ENCODE results near the gene TMEM272. TPM values are rescaled to one million over a fixed set of nuclear protein-coding genes. Genes with fewer than 3 reads are reported as not detected.
A peak's percentile ranks its signal among the peaks of the same experiment; 100 is the strongest.

TMEM272 gene
- total and polyA plus RNA-seq, 2 donors (not counting 1 experiment from before 2014, with no cell fraction given), result not detected

DNA sequence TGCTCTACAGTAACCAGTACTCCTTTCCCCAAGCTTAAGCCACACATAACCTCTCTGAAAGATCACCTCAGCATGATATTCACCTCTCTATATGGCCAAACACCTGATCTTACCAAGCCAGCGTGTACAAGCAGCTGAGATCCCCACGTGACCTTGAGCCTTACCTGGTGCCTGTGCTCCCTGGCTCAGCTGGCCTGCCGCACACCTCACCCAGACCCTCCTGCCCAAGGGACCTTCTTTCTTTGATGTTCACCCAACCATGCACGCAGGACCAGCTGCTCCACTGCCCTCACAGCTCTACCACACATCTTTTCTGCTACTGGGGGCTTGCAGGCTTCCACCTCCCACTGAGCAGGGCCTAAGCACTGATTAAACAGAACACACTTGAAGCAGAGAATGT is 50.0 kb downstream of the TMEM272 start:
- no peak overlapping the region for H2AFZ ChIP-seq (ENCODE audit: insufficient read depth, low read depth, low read length, poor library complexity, severe bottlenecking)
- no peak overlapping the region for H3K27ac ChIP-seq (ENCODE audit: low read length in 2 of 2)
- DNase-seq (peak; percentile 29), ATAC-seq (ENCODE audit: low read depth) (no peak)
- ChIA-PET POLR2A (interaction anchor here (1.3 to 1.5 kb wide), 2 partner anchors 211 to 343 kb away, joined by 3 to 4 read pairs; partner anchors contain the start of gene WDFY2), CTCF (interaction anchor here (0.7 to 4.9 kb wide), 10 partner anchors 12 to 670 kb away, joined by 3 to 57 read pairs (median 4); partner anchors contain the start of gene INTS6)
- no peaks in the 10 kb centered on the region for H3K27me3 ChIP-seq (replicated peaks in 1 of 4; ENCODE audit: control extremely low read depth in 1 of 4, control insufficient read depth in 3 of 4, insufficient read depth in 4 of 4, low read length in 3 of 4)
- peaks cover 29% of the 10 kb centered on the region in 2 donors for H3K4me1 ChIP-seq (ENCODE audit: control insufficient read depth in 2 of 2, insufficient read depth in 2 of 2, low read length in 2 of 2)
- no peaks in the 10 kb centered on the region for H3K27me3 Mint-ChIP-seq
- peak overlapping the region; percentile 53 for H3K4me3 Mint-ChIP-seq
- WGBS (ENCODE audit: insufficient coverage), result 37% methylated on average over 3 of the region's 4 CpGs
- no peak overlapping the region for H3K4me3 ChIP-seq (ENCODE audit: control extremely low read depth in 1 of 5, extremely low read depth in 1 of 5, insufficient read depth in 1 of 5, low read depth in 2 of 5, low read length in 4 of 5)
- no peak for TF ChIP-seq EZH2 (IDR thresholded peaks at IDR 0.05; ENCODE audit: borderline replicate concordance, insufficient read depth, low read depth, low read length, poor library complexity, severe bottlenecking)
- TF ChIP-seq, protein P1, sequence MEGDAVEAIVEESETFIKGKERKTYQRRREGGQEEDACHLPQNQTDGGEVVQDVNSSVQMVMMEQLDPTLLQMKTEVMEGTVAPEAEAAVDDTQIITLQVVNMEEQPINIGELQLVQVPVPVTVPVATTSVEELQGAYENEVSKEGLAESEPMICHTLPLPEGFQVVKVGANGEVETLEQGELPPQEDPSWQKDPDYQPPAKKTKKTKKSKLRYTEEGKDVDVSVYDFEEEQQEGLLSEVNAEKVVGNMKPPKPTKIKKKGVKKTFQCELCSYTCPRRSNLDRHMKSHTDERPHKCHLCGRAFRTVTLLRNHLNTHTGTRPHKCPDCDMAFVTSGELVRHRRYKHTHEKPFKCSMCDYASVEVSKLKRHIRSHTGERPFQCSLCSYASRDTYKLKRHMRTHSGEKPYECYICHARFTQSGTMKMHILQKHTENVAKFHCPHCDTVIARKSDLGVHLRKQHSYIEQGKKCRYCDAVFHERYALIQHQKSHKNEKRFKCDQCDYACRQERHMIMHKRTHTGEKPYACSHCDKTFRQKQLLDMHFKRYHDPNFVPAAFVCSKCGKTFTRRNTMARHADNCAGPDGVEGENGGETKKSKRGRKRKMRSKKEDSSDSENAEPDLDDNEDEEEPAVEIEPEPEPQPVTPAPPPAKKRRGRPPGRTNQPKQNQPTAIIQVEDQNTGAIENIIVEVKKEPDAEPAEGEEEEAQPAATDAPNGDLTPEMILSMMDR (IDR thresholded peaks at IDR 0.05), result no peak
- H3K9ac ChIP-seq (ENCODE audit: low read length), result no peak overlapping the region
- H3K4me1 Mint-ChIP-seq, result peaks cover 35% of the 10 kb centered on the region
- H3K79me2 ChIP-seq (ENCODE audit: control insufficient read depth, insufficient read depth, low read length), result peaks cover 11% of the 10 kb centered on the region
- H3K27ac Mint-ChIP-seq, result peak overlapping the region; percentile 77
- no peaks in the 10 kb centered on the region for H3K9me3 ChIP-seq (ENCODE audit: control extremely low read depth in 1 of 3, control insufficient read depth in 2 of 3, insufficient read depth in 1 of 3, low read length in 2 of 3)
- no peaks in the 10 kb centered on the region for H4K20me1 ChIP-seq (ENCODE audit: control insufficient read depth, insufficient read depth, low read length, poor library complexity, severe bottlenecking)
- H3K9me3 Mint-ChIP-seq (ENCODE audit: insufficient read depth), result no peaks in the 10 kb centered on the region
- H3K36me3 ChIP-seq (replicated peaks in 1 of 2; ENCODE audit: control extremely low read depth in 1 of 2, control insufficient read depth in 1 of 2, extremely low read depth in 1 of 2, insufficient read depth in 2 of 2, low read length in 1 of 2), result no peaks in the 10 kb centered on the region
- intact Hi-C loops (cut with micrococcal nuclease), result no loop called here
- peak overlapping the region; percentile 55 for H3K4me2 ChIP-seq (replicated peaks; ENCODE audit: low read depth, low read length, poor library complexity, severe bottlenecking)

DNA sequence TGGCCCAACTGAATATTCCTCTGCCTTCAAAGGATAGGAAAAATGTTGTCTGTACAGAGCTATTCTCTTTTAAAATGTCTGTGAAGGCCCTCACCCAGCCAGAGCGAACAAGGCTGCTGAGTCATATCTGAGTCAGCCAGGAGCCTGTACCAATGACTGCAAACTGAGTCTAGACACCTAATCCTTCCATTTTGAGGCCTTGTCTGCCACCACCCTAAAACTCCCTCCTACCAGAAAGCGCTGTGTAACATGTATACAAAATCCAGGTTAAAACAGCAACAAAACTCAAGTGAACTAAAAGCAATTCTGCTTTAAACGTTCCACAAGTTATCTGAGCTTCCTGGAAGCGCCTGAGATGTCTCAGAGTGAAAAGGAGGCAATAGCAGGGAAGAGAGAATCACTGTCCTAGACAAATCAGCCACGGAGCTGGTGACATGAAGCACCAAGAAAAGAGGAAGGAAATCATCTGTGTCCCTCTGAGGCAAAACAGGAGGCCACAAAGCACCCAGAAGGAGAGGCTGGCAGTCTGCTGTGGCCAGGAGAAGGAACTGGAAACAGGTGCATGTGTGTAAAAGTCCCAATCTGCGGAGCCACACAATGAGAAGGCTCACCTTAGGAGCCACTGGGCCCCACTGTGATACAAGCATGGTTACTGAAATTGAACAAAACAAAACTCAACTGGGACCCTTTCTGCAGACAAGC is 51.3 kb downstream of the TMEM272 start:
- TF ChIP-seq EZH2 (IDR thresholded peaks at IDR 0.05; ENCODE audit: borderline replicate concordance, insufficient read depth, low read depth, low read length, poor library complexity, severe bottlenecking), result no peak
- TF ChIP-seq, protein P1 (IDR thresholded peaks at IDR 0.05), result no peak
- H2AFZ ChIP-seq (ENCODE audit: insufficient read depth, low read depth, low read length, poor library complexity, severe bottlenecking), result peak overlapping the region; percentile 22
- H3K27ac ChIP-seq (ENCODE audit: low read length in 2 of 2), result peak overlapping the region; percentile 11 to 72
- peak; percentile 84 for DNase-seq
- CTCF ChIA-PET, result interaction anchor here (0.8 to 3.1 kb wide), 9 partner anchors 11 to 669 kb away, joined by 3 to 12 read pairs (median 4); partner anchors contain the start of gene TMEM272
- peaks cover 29% of the 10 kb centered on the region in 2 donors for H3K4me1 ChIP-seq (ENCODE audit: control insufficient read depth in 2 of 2, insufficient read depth in 2 of 2, low read length in 2 of 2)
- intact Hi-C loops (cut with micrococcal nuclease), result no loop called here
- POLR2A ChIA-PET, result interaction anchor here (1.3 kb wide), 1 partner anchor 341 kb away, joined by 3 read pairs; the partner anchor contains the start of gene INTS6
- Mint-ChIP-seq H3K4me1 (peaks cover 35% of the 10 kb centered on the region), H3K4me3 (peak overlapping the region; percentile 61), H3K27me3 (no peaks in the 10 kb centered on the region), H3K9me3 (ENCODE audit: insufficient read depth) (no peaks in the 10 kb centered on the region), H3K27ac (peak overlapping the region; percentile 77)
- WGBS (ENCODE audit: insufficient coverage), result 3% methylated on average over 4 of the region's 6 CpGs
- ATAC-seq (ENCODE audit: low read depth), result peak; percentile 73
- H3K9ac ChIP-seq (ENCODE audit: low read length), result peak overlapping the region; percentile 2
- peak overlapping the region; percentile 55 for H3K4me2 ChIP-seq (replicated peaks; ENCODE audit: low read depth, low read length, poor library complexity, severe bottlenecking)
- H3K36me3 ChIP-seq (replicated peaks in 1 of 2; ENCODE audit: control extremely low read depth in 1 of 2, control insufficient read depth in 1 of 2, extremely low read depth in 1 of 2, insufficient read depth in 2 of 2, low read length in 1 of 2), result no peaks in the 10 kb centered on the region
- H3K27me3 ChIP-seq (replicated peaks in 1 of 4; ENCODE audit: control extremely low read depth in 1 of 4, control insufficient read depth in 3 of 4, insufficient read depth in 4 of 4, low read length in 3 of 4), result no peaks in the 10 kb centered on the region
- peak overlapping the region in 1 of 5 experiments; percentile 0 for H3K4me3 ChIP-seq (ENCODE audit: control extremely low read depth in 1 of 5, extremely low read depth in 1 of 5, insufficient read depth in 1 of 5, low read depth in 2 of 5, low read length in 4 of 5)
- H3K9me3 ChIP-seq (ENCODE audit: control extremely low read depth in 1 of 3, control insufficient read depth in 2 of 3, insufficient read depth in 1 of 3, low read length in 2 of 3), result no peaks in the 10 kb centered on the region
- peaks cover 7% of the 10 kb centered on the region for H3K79me2 ChIP-seq (ENCODE audit: control insufficient read depth, insufficient read depth, low read length)
- H4K20me1 ChIP-seq (ENCODE audit: control insufficient read depth, insufficient read depth, low read length, poor library complexity, severe bottlenecking), result no peaks in the 10 kb centered on the region
